ENCODE results near the gene TTC33. TPM values are rescaled to one million over a fixed set of nuclear protein-coding genes. Genes with fewer than 3 reads are reported as not detected.

The TTC33 gene
- total and polyA plus RNA-seq, 2 of the 13 experiments (the other 11 are each of a cell fraction or from before 2014, with no cell fraction given) = 4.5 to 20.0 TPM

DNA sequence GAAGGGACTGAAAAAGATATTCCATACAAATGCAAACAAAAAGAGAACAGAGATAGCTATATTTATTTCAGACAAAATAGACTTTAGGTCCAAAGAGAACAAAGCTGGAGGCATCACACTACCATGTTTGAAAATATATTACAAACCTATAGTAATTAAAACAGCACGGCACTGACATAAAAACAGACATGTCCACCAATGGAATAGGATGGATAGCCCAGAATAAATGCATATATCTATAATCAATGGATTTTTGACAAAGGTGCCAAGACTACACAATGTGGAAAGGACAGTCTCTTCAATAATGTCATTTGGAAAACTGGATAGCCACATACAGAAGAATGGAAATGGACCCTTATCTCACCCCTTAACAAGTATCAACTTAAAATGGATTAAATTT lies 32.2 kb upstream of the TTC33 start (continued):
- TF ChIP-seq ZBTB10 (CRISPR knock-in tag; IDR thresholded peaks at IDR 0.05; ENCODE audit: borderline replicate concordance) = no peak
- TF ChIP-seq ZNF687 (CRISPR knock-in tag; IDR thresholded peaks at IDR 0.05) = no peak
- no peak for TF ChIP-seq MEIS2 (CRISPR knock-in tag; IDR thresholded peaks at IDR 0.05)
- TF ChIP-seq E2F1 (CRISPR knock-in tag; IDR thresholded peaks at IDR 0.05) = no peak
- no peak for TF ChIP-seq TGIF2 (CRISPR knock-in tag; IDR thresholded peaks at IDR 0.05)
